K562 (cell line): ENCODE data around the gene PRSS53. TPM values are rescaled to one million over a fixed set of nuclear protein-coding genes. Genes with fewer than 3 reads are reported as not detected.

ENCODE experiments used
- ATAC-seq: fragments of 200-7000 bp; cut with Tn5 transposase; 3 replicates; pipeline ENCODE4 v1.9.1; 2020; ENCODE audit warnings: moderate library complexity
- BruUV-seq: library from RNA; stranded (reverse); fragments of 400-500 nt; replicated peaks from 2 replicates; lab custom pipeline; 2021; lab: Mats Ljungman, UMichigan
- CTCF ChIA-PET: fragments of 300-600 bp; formaldehyde crosslinking; extraction: SDS; loops from one replicate; lab custom pipeline; 2021; ENCODE audit warnings: low intra/inter-chr PET ratio; lab: Yijun Ruan, JAX
- POLR2A ChIA-PET: fragments of 300-600, 350-650 bp; sonication (Branson Sonifier 250); formaldehyde crosslinking; extraction: SDS; loops from one replicate; lab custom pipeline; 2021; ENCODE audit warnings: antibody characterized with exemption, inconsistent platforms; lab: Yijun Ruan, JAX
- DNase-seq, 4 experiments: peaks; one replicate each; pipeline versions ENCODE4 v3.0.0 to v3.0.0-alpha.2; 2011 to 2018; ENCODE audit warnings: low spot score in 3 of 4, mixed read lengths in 3 of 4; ENCODE audit errors: extremely low read depth in 1 of 4
- FAIRE-seq: peaks from 2 replicates; lab custom pipeline; 2011; peaks lifted over from hg19 to GRCh38; lab: Jason Lieb, UNC
- H2AFZ ChIP-seq: 2 replicates; pipeline ENCODE4 v1.6.0; 2011; ENCODE audit warnings: low read depth, low read length, control low read depth, inconsistent platforms
- H3K27ac ChIP-seq: fragments of 200-600 bp; 3 replicates; pipeline ENCODE4 v1.8.0; 2011; ENCODE audit warnings: low read depth, mild to moderate bottlenecking, control low read depth, inconsistent platforms, low read length, moderate library complexity, mixed read lengths; ENCODE audit errors: extremely low read depth
- H3K27me3 ChIP-seq, 2 experiments: fragments of 300-600 bp in 1 of 2; 2 replicates in 1 of 2; 3 replicates in 1 of 2; pipeline versions ENCODE4 v1.6.0 to v1.8.0; 2011; ENCODE audit warnings: inconsistent platforms in 2 of 2, low read length in 2 of 2, mild to moderate bottlenecking in 1 of 2, mixed read lengths in 1 of 2, moderate library complexity in 1 of 2; ENCODE audit not compliant: control insufficient read depth in 2 of 2, insufficient read depth in 2 of 2
- H3K36me3 ChIP-seq: fragments of 300-600 bp; 3 replicates; pipeline ENCODE4 v1.8.0; 2011; ENCODE audit warnings: mild to moderate bottlenecking, low read length, inconsistent platforms; ENCODE audit not compliant: control insufficient read depth, insufficient read depth
- H3K4me1 ChIP-seq, 2 experiments: fragments of 200-600 bp in 1 of 2; replicated peaks in 1 of 2; 2 replicates in 1 of 2; 3 replicates in 1 of 2; pipeline versions ENCODE4 v1.5.1 to v1.8.0; 2011; ENCODE audit warnings: inconsistent platforms in 2 of 2, low read length in 2 of 2, mild to moderate bottlenecking in 1 of 2, mixed read lengths in 1 of 2, moderate library complexity in 1 of 2; ENCODE audit not compliant: control insufficient read depth in 2 of 2, insufficient read depth in 2 of 2
- H3K4me2 ChIP-seq: 2 replicates; pipeline ENCODE4 v1.6.1; 2011; ENCODE audit warnings: low read length, control low read depth, inconsistent platforms, mixed read lengths; ENCODE audit not compliant: insufficient read depth
- H3K4me3 ChIP-seq: fragments of 200-600 bp; sonication (generic), shearing (Covaris generic); 2 replicates; pipeline ENCODE4 v1.5.1; 2016; ENCODE audit warnings: control low read depth, inconsistent platforms
- H3K79me2 ChIP-seq: fragments of 200-600 bp; 3 replicates; pipeline ENCODE4 v1.8.0; 2011; ENCODE audit warnings: low read length, inconsistent platforms; ENCODE audit not compliant: control insufficient read depth, insufficient read depth
- H3K9ac ChIP-seq, 2 experiments: 2 replicates each; pipeline versions ENCODE4 v1.6.0 to v1.6.1; 2011; ENCODE audit warnings: low read depth in 2 of 2, low read length in 2 of 2, control low read depth in 1 of 2, inconsistent platforms in 1 of 2, mild to moderate bottlenecking in 1 of 2, mixed read lengths in 1 of 2; ENCODE audit not compliant: insufficient read depth in 1 of 2
- H3K9me1 ChIP-seq: one replicate; pipeline ENCODE4 v1.6.0; 2011; ENCODE audit warnings: inconsistent platforms, mild to moderate bottlenecking, low read length, moderate library complexity; ENCODE audit not compliant: control insufficient read depth, insufficient read depth
- H3K9me3 ChIP-seq: replicated peaks from 2 replicates; pipeline ENCODE4 v1.5.1; 2011; ENCODE audit warnings: low read depth, low read length, inconsistent platforms; ENCODE audit not compliant: control insufficient read depth, insufficient read depth
- H4K20me1 ChIP-seq: replicated peaks from 2 replicates; pipeline ENCODE4 v1.6.1; 2011; ENCODE audit warnings: low read length, inconsistent platforms, mixed read lengths; ENCODE audit not compliant: control insufficient read depth, insufficient read depth
- CHCHD3 ChIP-seq: fragments of 250-450 bp; sonication (Bioruptor Pico); IDR thresholded peaks from 2 replicates; pipeline ENCODE4 v2.1.2; 2022; ENCODE audit warnings: mild to moderate bottlenecking
- FOXA3 ChIP-seq, 2 experiments: fragments of 450-650 bp in 1 of 2; sonication (generic) in 1 of 2; formaldehyde crosslinking; IDR thresholded peaks in 1 of 2; conservative IDR thresholded peaks in 1 of 2; 2 replicates each; pipeline versions ENCODE4 v1.4.0 to v1.8.0; 2020 to 2022; ENCODE audit warnings: mild to moderate bottlenecking in 2 of 2, missing genetic modification reagents in 1 of 2
- NFATC3 ChIP-seq: fragments of 450-650 bp; IDR thresholded peaks from 2 replicates; pipeline ENCODE4 v1.6.1; 2017; ENCODE audit warnings: mild to moderate bottlenecking
- SIRT6 ChIP-seq: IDR thresholded peaks from one replicate; pipeline ENCODE4 v1.6.1; 2012; ENCODE audit warnings: low read depth, mild to moderate bottlenecking, control low read depth, inconsistent platforms, low read length, moderate library complexity
- ZNF212 ChIP-seq: fragments of 450-650 bp; formaldehyde crosslinking; IDR thresholded peaks from 2 replicates; pipeline ENCODE4 v1.4.0; 2020; ENCODE audit warnings: mild to moderate bottlenecking
- WGBS: fragments of 100-300 bp; shearing (Covaris generic); methylation state at CpG from one replicate; pipeline ENCODE4 v1.1.6; 2016; ENCODE audit warnings: low coverage, mixed read lengths; ENCODE audit not compliant: insufficient coverage; ENCODE audit errors: missing lambda C conversion rate; 5-methylcytosine and 5-hydroxymethylcytosine counted together
- in situ Hi-C: fragments of 300-500 bp; cut with MboI; formaldehyde crosslinking; loops from 4 replicates; pipeline ENCODE4 v1.15.0; 2018; ENCODE audit warnings: inconsistent platforms, mixed read lengths
- intact Hi-C: fragments of 100-400 bp; cut with micrococcal nuclease; formaldehyde crosslinking; loops from 2 replicates; pipeline ENCODE4 v1.14.2; 2022
- polyA plus RNA-seq, 8 experiments: library from polyadenylated mRNA; depleted of rRNA in 4 of 8; stranded (reverse) in 5 of 8; unstranded in 3 of 8; fragments of >200 nt; fragmentation: Nextera tagmentation in 2 of 8; fragmentation: Illumina TruSeq in 1 of 8; extraction: Ambion mirVana in 2 of 8; extraction: Trizol in 1 of 8; gene quantifications; 2 replicates each; pipeline versions ENCODE4 v1.2.1 to v1.2.3, GENCODE V29; 2011 to 2014; ENCODE audit warnings: inconsistent platforms in 1 of 8, missing spikeins in 1 of 8
- total RNA-seq, 7 experiments: library from RNA; depleted of rRNA in 6 of 7; stranded (reverse); fragments of >200 nt in 6 of 7; fragmentation: Illumina TruSeq in 2 of 7; extraction: Trizol in 2 of 7; gene quantifications; 2 replicates each; pipeline versions ENCODE4 v1.2.1 to v1.2.3, GENCODE V29; 2011 to 2021; ENCODE audit warnings: low replicate concordance in 1 of 7

Gene PRSS53
- total and polyA plus RNA-seq, 9 of the 15 experiments (the other 6 are each of a cell fraction or from before 2014, with no cell fraction given): 0.40 to 1.9 (median 0.78) TPM; not detected in 2

GRCh38 chr16:31129568-31130335, 41.0 kb upstream of the PRSS53 start:
- H2AFZ ChIP-seq: no peak overlapping the region
- POLR2A ChIA-PET: interaction anchor here (0.6 to 5.0 kb wide), 9 partner anchors 9 to 34 kb away, joined by 3 to 44 read pairs (median 4); partner anchors contain the start of genes BCKDK and KAT8
- H3K27ac ChIP-seq: peak overlapping the region; percentile 90
- no peaks in the 10 kb centered on the region for H3K9me1 ChIP-seq
- H3K9ac ChIP-seq: peak overlapping the region; percentile 63 to 86
- WGBS: 84% methylated on average over 27 of the region's 29 CpGs
- H3K9me3 ChIP-seq: no peaks in the 10 kb centered on the region
- peaks cover 62% of the 10 kb centered on the region; the same call in 2 of the 3 replicates for H3K36me3 ChIP-seq
- CTCF ChIA-PET: no interaction called here
- H3K4me3 ChIP-seq: no peak overlapping the region
- FAIRE-seq (no peak), ATAC-seq (no peak), DNase-seq (no peak)
- H3K79me2 ChIP-seq: no peaks in the 10 kb centered on the region
- no peaks in the 10 kb centered on the region for H3K27me3 ChIP-seq
- no peak overlapping the region for H3K4me2 ChIP-seq
- BruUV-seq: no TSS peak
- in situ Hi-C loops: no loop called here
- TF ChIP-seq ZNF212 (CRISPR knock-in tag) (no peak), FOXA3 (CRISPR knock-in tag; conservative IDR thresholded peaks at IDR 0.05 in 1 of 2, IDR thresholded peaks at IDR 0.05 in 1 of 2) (0 out of 4 replicates have a peak, but pooled peaks of 1 of the 2 experiments have one; percentile 33), CHCHD3 (CRISPR knock-in tag) (no peak), NFATC3 (no peak), SIRT6 (no peak)
- no peaks in the 10 kb centered on the region for H4K20me1 ChIP-seq
- peaks cover 35 to 77% of the 10 kb centered on the region in 2 experiments for H3K4me1 ChIP-seq
- intact Hi-C loops: no loop called here
